Measurements from ENCODE around the gene RIPPLY3. TPM values are rescaled to one million over a fixed set of nuclear protein-coding genes. Genes with fewer than 3 reads are reported as not detected.
"Not testable (repeated sequence)": the region's sequence is repeated elsewhere in the genome, so short reads cannot be mapped to it uniquely, and the experiment has no call there.

RIPPLY3 gene
- total and polyA plus RNA-seq, 8 donors: 0.18 to 0.65 (median 0.50) TPM; not detected in 4

DNA sequence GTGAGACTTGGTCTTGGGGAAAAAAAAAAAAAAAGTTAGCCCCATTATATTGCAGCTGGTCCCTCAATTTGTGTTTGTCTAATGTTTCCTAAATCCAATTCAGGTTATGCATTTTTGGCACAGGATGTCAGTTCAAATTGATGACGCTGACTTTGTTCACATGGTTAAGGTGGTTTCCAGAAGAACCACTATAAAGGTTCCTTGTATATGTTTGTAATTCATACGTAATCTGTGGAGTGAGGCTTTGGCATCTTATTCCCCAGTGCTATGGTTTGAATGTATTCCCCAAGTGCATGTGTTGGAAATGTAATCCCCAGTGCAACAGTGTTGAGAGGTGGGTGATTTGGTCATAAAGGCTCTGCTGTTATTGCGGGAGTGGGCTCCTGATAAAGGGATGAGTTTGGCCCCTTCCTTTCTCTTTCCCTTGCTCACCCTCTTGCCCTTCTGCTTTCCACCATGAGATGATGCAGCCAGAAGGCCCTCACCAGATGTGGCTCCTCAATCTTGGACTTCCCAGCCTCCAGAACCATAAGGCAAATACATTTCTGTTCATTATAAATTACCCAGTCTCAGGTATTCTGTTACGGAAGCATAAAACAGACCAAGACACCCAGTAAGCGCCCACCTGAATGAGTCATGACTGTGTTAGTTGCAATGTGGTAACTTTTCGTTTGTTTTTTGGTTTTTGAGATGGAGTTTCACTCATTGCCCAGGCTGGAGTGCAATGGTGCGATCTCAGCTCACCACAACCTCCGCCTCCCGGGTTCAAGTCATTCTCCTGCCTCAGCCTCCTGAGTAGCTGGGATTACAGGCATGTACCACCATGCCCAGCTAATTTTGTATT, 20.5 kb upstream of the RIPPLY3 start:
- H3K27ac ChIP-seq: no peak overlapping the region
- WGBS, 5 donors: 74 to 95% (median 81%) methylated on average over 9 of the region's 9 CpGs
- H3K27me3 ChIP-seq: no peaks in the 10 kb centered on the region
- peaks cover 8 to 23% (median 18%) of the 10 kb centered on the region in 4 donors for H3K4me1 ChIP-seq
- no peaks in the 10 kb centered on the region for H3K9me3 ChIP-seq
- intact Hi-C loops (cut with DNase I; ENCODE audit: low total_unique reads): no loop called here
- DNase-seq: no peak
- H3K4me3 ChIP-seq: no peak overlapping the region
- TF ChIP-seq CTCF (IDR thresholded peaks at IDR 0.05): no peak
- no peaks in the 10 kb centered on the region for H3K36me3 ChIP-seq

DNA sequence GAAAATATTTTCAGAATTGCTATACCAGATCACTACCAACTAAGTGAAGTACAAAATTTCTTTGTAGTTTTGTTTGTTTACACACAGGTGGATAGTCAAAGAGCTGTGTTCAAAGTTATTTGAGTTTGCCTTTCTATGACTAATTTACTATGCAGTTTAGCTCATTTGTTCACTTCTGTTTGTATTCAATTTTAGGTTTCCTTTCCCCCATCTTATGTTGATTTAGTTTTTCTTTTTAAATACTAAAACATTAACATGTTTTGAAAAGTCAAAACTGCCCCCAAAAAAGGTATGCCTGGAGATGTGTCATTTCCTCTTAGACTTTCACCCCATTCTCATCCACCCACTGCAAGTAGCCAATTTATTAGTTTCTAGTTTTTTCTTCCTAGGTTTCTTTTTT, 18.7 kb upstream of the RIPPLY3 start:
- no peak for DNase-seq

GRCh38 chr21:36988536-36988935, 18.0 kb upstream of the RIPPLY3 start:
- no peak overlapping the region for H3K27ac ChIP-seq
- intact Hi-C loops (cut with DNase I; ENCODE audit: low total_unique reads): no loop called here
- H3K4me1 ChIP-seq: peaks cover 6 to 20% (median 16%) of the 10 kb centered on the region in 4 donors
- no peaks in the 10 kb centered on the region for H3K36me3 ChIP-seq
- H3K9me3 ChIP-seq: no peaks in the 10 kb centered on the region
- H3K4me3 ChIP-seq: no peak overlapping the region
- no peak for TF ChIP-seq CTCF (IDR thresholded peaks at IDR 0.05)
- no peak for TF ChIP-seq POLR2A (IDR thresholded peaks at IDR 0.05)
- TF ChIP-seq POLR2AphosphoS5 (IDR thresholded peaks at IDR 0.05): no peak
- no peak for TF ChIP-seq EP300 (IDR thresholded peaks at IDR 0.05)
- DNase-seq: no peak
- no peaks in the 10 kb centered on the region for H3K27me3 ChIP-seq
- WGBS, 5 donors: 65 to 83% (median 70%) methylated on average over 4 of the region's 4 CpGs

More for the DNA sequence above, 18.7 kb upstream of the RIPPLY3 start:
- H3K36me3 ChIP-seq: no peaks in the 10 kb centered on the region
- intact Hi-C loops (cut with DNase I; ENCODE audit: low total_unique reads): no loop called here
- peaks cover 6 to 20% (median 16%) of the 10 kb centered on the region in 4 donors for H3K4me1 ChIP-seq
- no peaks in the 10 kb centered on the region for H3K9me3 ChIP-seq
- no peaks in the 10 kb centered on the region for H3K27me3 ChIP-seq
- no peak overlapping the region for H3K4me3 ChIP-seq
- H3K27ac ChIP-seq: no peak overlapping the region
- TF ChIP-seq POLR2AphosphoS5 (IDR thresholded peaks at IDR 0.05): no peak
- no peak for TF ChIP-seq POLR2A (IDR thresholded peaks at IDR 0.05)
- TF ChIP-seq EP300 (IDR thresholded peaks at IDR 0.05): no peak
- TF ChIP-seq CTCF (IDR thresholded peaks at IDR 0.05): no peak

DNA sequence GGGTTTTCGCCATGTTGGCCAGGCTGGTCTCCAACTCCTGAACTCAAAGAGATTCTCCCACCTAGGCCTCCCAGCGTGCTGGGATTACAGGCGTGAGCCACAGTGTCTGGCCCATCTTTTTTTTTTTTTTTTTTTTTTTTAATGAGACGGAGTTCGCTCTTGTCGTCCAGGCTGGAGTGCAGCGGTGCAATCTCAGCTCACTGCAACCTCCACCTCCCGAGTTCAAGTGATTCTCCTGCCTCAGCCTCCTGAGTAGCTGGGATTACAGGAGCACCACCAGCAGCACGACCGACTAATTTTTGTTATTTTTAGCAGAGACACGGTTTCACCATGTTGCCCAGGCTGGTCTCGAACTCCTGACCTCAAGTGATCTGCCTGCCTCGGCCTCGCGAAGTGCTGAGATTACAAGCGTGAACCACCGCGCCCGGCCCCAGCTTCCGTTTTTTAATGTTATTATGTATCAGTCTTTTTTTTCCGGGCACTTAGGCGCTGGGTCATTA, 17.3 kb upstream of the RIPPLY3 start:
- Histone ChIP-seq H3K4me3 (peak overlapping the region; percentile 52 to 66 (median 60)), H3K27ac (peak overlapping the region; percentile 89 to 96 (median 93)), H3K4me1 (peaks cover 6 to 20% (median 16%) of the 10 kb centered on the region in 4 donors)
- DNase-seq; H3K9me3 ChIP-seq; H3K36me3 ChIP-seq; H3K27me3 ChIP-seq; intact Hi-C loops (cut with DNase I; ENCODE audit: low total_unique reads): not testable (repeated sequence)
- 41 to 45% (median 44%) methylated on average over 22 of the region's 22 CpGs for WGBS, 5 donors

Measured in stomach (tissue), 9 donors.